GM12892 (cell line): ENCODE results near the gene NCAM2.

Experiments
- POLR2AphosphoS5 ChIP-seq: IDR thresholded peaks from 2 replicates; pipeline ENCODE4 v1.6.1; 2011; ENCODE audit warnings: low read depth, low read length, control low read depth
- TAF1 ChIP-seq: IDR thresholded peaks from 2 replicates; pipeline ENCODE4 v1.6.1; 2011; ENCODE audit warnings: low read depth, mild to moderate bottlenecking, control low read depth, low read length, borderline replicate concordance

GRCh38 chr21:21199342-21200102, 201.3 kb downstream of the NCAM2 start:
- TF ChIP-seq POLR2AphosphoS5: no peak
- no peak for TF ChIP-seq TAF1
